HG03139 (cell line): Measurements from ENCODE around the gene PLCG2.

ENCODE experiments used
- ATAC-seq: cut with Tn5 transposase; IDR thresholded peaks from one replicate; pipeline ENCODE4 v1.9.1; 2021; ENCODE audit not compliant: unreplicated experiment

Gene PLCG2

DNA sequence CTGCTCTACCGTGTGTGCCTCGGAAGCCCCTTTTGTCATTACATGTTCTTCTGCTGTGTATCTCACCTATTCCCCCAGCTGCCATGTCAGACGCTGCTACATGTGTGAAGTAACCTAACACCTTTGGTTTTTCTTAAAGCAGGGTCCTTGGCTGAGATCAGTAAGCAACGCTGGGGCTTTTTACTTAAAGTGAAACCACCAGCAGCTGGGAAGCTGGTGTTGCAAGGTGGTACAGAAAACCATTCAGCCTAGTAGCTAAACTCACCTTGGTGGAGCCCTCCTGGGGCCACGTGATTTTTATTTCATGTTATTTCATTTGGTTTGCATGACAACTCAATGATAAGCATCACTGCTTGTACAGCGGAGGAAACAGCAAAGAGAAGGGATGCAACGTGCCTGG is 62.6 kb downstream of the PLCG2 start:
- peak; percentile 38 for ATAC-seq

GRCh38 chr16:81842564-81843242 is 63.6 kb downstream of the PLCG2 start:
- ATAC-seq = no peak

GRCh38 chr16:81843243-81843582 is 64.1 kb downstream of the PLCG2 start:
- no peak for ATAC-seq

- ATAC-seq = no peak
Observed at GRCh38 chr16:81843683-81844082, 64.6 kb downstream of the PLCG2 start.

- ATAC-seq = no peak
Observed at GRCh38 chr16:81846105-81846504, 67.0 kb downstream of the PLCG2 start.

DNA sequence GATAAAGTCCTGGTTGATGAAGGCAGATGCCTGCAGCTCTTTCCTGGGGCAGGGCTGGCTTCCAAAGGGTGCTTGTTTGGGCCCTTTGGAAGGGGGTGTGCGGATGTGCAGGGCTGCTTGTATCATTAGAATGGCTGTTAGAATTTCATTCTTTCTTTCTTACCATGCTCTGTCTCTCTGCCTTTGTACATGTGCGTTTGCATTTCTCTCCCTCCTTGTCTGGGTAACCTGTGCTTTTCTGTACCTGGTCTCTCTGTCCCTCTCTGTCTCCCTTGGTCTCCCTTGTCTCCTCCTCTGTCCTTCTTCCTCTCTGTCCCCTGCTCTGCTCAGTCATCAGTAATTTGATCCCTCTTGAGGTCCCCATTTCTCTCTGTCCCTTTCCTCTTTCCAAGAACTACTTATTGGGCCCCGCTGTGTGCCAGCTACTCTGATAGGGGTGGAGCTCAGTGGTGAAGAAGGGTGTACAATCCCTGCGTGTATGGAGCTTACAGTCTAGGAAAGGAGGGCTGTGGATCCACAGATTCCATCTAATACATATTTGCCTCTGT is 69.3 kb downstream of the PLCG2 start:
- no peak for ATAC-seq

- no peak for ATAC-seq
Observed at GRCh38 chr16:81850197-81850944, 71.3 kb downstream of the PLCG2 start.

DNA sequence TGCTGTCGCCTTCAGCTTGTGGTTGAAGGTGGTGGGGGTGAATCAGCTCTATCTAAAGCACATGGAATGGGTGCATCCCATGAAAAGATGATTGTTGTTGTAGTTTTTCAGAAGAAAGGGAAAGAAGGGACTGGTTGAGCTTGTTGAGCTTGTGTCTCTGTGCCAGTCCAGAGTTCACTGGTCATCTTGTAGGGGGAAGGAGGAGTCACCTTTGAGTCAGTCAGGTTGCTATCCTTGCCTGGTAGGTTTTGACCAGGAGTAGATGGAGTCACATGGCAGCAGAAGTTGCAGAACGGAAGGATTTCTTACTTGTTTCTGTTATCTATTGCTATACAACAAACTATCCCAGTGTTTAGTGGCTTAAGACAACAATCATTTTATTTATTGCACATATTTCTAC is 73.3 kb downstream of the PLCG2 start:
- no peak for ATAC-seq

GRCh38 chr16:81855552-81856153 is 76.6 kb downstream of the PLCG2 start:
- no peak for ATAC-seq

DNA sequence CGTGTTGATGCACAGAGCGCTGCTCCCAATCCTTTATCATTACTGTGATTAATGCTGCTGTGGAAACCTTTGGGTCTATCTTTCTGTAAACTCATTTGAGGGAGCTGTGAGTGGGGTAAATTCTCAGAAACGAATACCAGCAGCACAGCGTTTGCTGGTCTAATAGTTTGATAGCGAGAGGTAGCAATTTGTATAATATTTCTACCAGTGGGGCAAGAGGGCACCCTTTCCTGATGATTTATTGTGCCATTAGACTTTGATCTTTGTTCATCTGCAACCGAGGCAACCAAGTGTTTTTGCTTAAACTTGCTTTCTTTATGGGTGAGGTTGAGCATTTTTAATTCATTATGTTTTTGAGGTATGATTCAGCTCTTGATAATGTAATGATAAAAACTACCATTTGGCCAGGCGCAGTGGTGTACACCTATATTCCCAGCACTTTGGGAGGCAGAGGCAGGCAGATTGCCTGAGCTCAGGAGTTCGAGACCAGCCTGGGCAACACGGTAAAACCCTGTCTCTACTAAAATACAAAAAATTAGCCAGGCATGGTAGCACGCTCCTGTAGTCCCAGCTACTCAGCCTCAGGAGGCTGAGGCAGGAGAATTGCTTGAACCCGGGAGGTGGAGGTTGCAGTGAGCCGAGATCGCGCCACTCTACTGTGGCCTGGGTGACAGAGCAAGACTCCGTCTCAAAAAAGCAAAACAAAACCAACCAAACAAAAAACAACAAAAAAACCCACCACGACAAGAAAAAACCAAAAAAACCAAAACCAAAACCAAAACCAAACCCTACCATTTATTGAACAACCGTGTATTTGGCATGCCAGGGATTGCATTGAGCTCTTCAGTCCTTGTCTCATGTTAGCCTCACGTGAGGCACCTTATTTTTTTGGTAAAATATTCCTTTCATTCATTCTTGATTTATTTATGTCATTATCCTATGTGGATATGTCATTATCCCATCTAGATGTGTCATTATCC is 81.5 kb downstream of the PLCG2 start:
- no peak for ATAC-seq

- no peak for ATAC-seq
Observed at GRCh38 chr16:81861503-81861902, 82.4 kb downstream of the PLCG2 start.

GRCh38 chr16:81861915-81862314 is 82.8 kb downstream of the PLCG2 start:
- ATAC-seq = no peak

- ATAC-seq = peak; percentile 76
Observed at GRCh38 chr16:81863630-81864352, 84.7 kb downstream of the PLCG2 start.

DNA sequence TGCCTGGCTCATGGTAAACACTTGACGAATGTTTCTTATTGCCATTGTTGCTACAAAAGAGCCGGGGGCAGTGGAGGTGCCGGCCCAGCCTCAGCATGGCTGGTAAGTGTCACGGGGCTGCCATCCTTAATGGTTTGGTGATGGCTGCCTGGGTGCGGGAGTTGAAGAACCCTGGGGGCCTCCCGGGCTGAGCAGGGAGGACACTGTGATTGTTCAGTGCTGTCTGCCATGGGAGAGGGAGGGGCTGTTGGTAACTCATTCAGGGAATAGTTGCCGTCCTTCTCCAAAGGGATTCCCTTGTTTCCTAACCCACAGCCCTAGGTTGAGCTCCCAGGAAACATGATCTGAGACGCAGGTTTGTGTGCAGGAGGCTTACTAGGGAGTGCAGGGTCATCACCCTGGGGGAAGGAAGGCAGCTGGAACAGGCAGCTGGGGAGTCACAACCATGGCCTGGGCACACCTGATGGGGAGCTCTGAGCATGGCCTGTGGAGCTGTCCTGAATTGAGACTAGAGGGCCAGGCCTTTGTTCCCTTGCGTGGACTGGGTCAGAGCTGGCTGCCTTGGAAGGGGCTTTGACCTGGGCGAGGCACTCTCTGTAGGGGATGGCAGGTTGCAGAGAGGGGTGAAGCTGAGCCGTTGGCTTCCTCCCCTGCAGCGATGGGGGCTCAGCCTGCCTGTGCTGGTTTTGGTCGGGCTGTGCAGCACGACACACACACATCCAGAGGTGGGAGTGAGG is 85.7 kb downstream of the PLCG2 start:
- no peak for ATAC-seq

DNA sequence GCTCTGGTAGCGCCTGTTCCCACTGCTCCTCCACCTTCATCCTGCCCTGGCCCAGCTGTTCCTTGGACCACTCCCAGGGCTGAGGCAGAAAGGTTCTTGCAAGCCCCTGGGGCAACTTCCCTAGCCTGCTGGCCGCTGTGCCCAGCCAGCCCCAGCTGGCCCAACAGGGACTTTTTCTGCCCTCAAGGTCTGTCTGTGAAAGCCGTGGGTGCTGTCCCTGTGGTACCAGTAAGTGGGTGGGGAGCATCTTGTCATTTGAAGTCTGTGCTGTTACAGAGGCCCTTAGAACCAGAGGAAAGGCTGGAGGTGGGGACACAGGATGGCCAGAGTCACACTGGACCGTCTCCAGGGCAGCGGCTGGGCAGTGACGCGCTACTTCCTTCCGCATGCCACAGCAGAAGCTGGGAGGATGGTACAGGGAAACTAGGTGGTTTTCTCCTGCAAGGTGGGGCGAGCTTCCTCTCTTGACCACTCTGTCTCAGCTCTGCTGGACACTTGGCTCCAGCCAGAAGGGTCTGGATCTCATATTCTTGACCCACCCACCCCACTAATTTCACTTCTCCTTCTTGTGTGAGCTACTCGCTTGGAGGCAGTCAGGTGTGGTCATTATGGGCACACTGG is 87.8 kb downstream of the PLCG2 start:
- ATAC-seq = no peak

GRCh38 chr16:81868057-81868748 is 89.1 kb downstream of the PLCG2 start:
- no peak for ATAC-seq

DNA sequence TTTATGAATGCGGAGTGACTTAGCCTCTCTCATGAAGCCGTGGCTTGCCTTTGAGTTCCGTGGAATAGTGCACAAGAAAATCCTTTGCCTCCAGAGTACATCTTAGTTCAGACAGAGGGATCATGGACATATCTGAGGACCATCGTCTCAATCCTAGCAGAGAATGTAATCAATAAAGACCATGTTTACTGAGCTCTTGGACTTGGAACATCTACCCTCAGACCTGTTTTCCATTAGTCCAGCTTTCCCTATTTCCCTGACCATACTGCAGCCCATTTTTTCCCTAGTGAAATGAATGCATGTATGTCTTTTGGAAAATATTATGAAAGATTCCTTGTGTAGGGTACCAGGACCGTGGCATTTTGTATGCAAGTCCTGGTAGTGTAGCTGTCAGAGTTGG is 90.2 kb downstream of the PLCG2 start:
- ATAC-seq = no peak

GRCh38 chr16:81873206-81873605 is 94.1 kb downstream of the PLCG2 start:
- ATAC-seq = no peak
